HepG2 (cell line): Measurements from ENCODE around the gene ZC3H4. TPM values are rescaled to one million over a fixed set of nuclear protein-coding genes. Genes with fewer than 3 reads are reported as not detected.
"Not testable (repeated sequence)": the region's sequence is repeated elsewhere in the genome, so short reads cannot be mapped to it uniquely, and the experiment has no call there.

Source experiments
- ATAC-seq: fragments of 200-7000 bp; cut with Tn5 transposase; 3 replicates; pipeline ENCODE4 v1.9.1; 2020; ENCODE audit warnings: mild to moderate bottlenecking, moderate library complexity
- BruUV-seq: library from RNA; stranded (reverse); fragments of 400-500 nt; replicated peaks from 2 replicates; lab custom pipeline; 2021; lab: Mats Ljungman, UMichigan
- CTCF ChIA-PET: fragments of 300-600 bp; formaldehyde crosslinking; extraction: SDS; loops from one replicate; lab custom pipeline; 2021; ENCODE audit warnings: low total read pairs, inconsistent platforms, low intra/inter-chr PET ratio; lab: Yijun Ruan, JAX
- POLR2A ChIA-PET: fragments of 350-600 bp; sonication (Branson Sonifier 250); formaldehyde crosslinking; loops from one replicate; lab custom pipeline; 2020; ENCODE audit warnings: antibody characterized with exemption, inconsistent platforms; lab: Yijun Ruan, JAX
- DNase-seq: peaks from one replicate; pipeline ENCODE4 v3.0.0-alpha.2; 2015; ENCODE audit warnings: low spot score
- FAIRE-seq: peaks from 3 replicates; lab custom pipeline; 2011; peaks lifted over from hg19 to GRCh38; lab: Jason Lieb, UNC
- H2AFZ ChIP-seq: one replicate; pipeline ENCODE4 v1.6.1; 2011; ENCODE audit warnings: low read length, inconsistent platforms
- H3K27ac ChIP-seq: fragments of 300-600 bp; 3 replicates; pipeline ENCODE4 v1.8.0; 2011; ENCODE audit warnings: mixed run types, mild to moderate bottlenecking, mixed read lengths, low read length, inconsistent platforms; ENCODE audit not compliant: insufficient read depth; ENCODE audit errors: extremely low read length
- H3K27me3 ChIP-seq, 2 experiments: fragments of 200-600 bp in 1 of 2; 2 replicates in 1 of 2; 3 replicates in 1 of 2; pipeline versions ENCODE4 v1.6.0 to v1.8.0; 2011; ENCODE audit warnings: low read length in 2 of 2, mild to moderate bottlenecking in 2 of 2, moderate library complexity in 2 of 2, inconsistent platforms in 1 of 2; ENCODE audit not compliant: insufficient read depth in 2 of 2, control insufficient read depth in 1 of 2
- H3K36me3 ChIP-seq, 2 experiments: fragments of 200-600 bp in 1 of 2; replicated peaks in 1 of 2; 2 replicates in 1 of 2; 3 replicates in 1 of 2; pipeline versions ENCODE4 v1.5.1 to v1.8.0; 2011; ENCODE audit warnings: low read length in 2 of 2, inconsistent platforms in 1 of 2; ENCODE audit not compliant: insufficient read depth in 2 of 2, control insufficient read depth in 1 of 2
- H3K4me1 ChIP-seq: 2 replicates; pipeline ENCODE4 v1.5.1; 2012; ENCODE audit warnings: low read length, inconsistent platforms; ENCODE audit not compliant: insufficient read depth
- H3K4me2 ChIP-seq: 2 replicates; pipeline ENCODE4 v1.6.0; 2011; ENCODE audit warnings: low read depth, low read length, inconsistent platforms
- H3K4me3 ChIP-seq, 3 experiments: fragments of 200-600 bp in 1 of 3; sonication (generic), shearing (Covaris generic) in 1 of 3; replicated peaks in 1 of 3; 2 replicates each; pipeline ENCODE4 v1.5.1; 2011 to 2016; ENCODE audit warnings: low read length in 3 of 3, inconsistent platforms in 2 of 3, low read depth in 2 of 3, mild to moderate bottlenecking in 2 of 3, control low read depth in 1 of 3, mixed read lengths in 1 of 3; ENCODE audit not compliant: insufficient read depth in 1 of 3
- H3K79me2 ChIP-seq: one replicate; pipeline ENCODE4 v1.6.1; 2011; ENCODE audit warnings: low read length, inconsistent platforms; ENCODE audit not compliant: insufficient read depth
- H3K9ac ChIP-seq: 2 replicates; pipeline ENCODE4 v1.6.0; 2011; ENCODE audit warnings: mild to moderate bottlenecking, low read depth, low read length, inconsistent platforms; ENCODE audit not compliant: insufficient read depth
- H3K9me3 ChIP-seq: 2 replicates; pipeline ENCODE4 v1.5.1; 2012; ENCODE audit warnings: mild to moderate bottlenecking, low read length
- H4K20me1 ChIP-seq: 2 replicates; pipeline ENCODE4 v1.6.0; 2011; ENCODE audit warnings: inconsistent platforms, mild to moderate bottlenecking, low read length, moderate library complexity; ENCODE audit not compliant: insufficient read depth
- FOXC1 ChIP-seq: sonication (generic); formaldehyde crosslinking; IDR thresholded peaks from 2 replicates; pipeline ENCODE4 v1.8.0; 2022; ENCODE audit warnings: mild to moderate bottlenecking, missing genetic modification reagents, borderline replicate concordance
- HOXA9 ChIP-seq: sonication (generic); formaldehyde crosslinking; IDR thresholded peaks from 2 replicates; pipeline ENCODE4 v1.8.1; 2022; ENCODE audit warnings: missing genetic modification reagents, mild to moderate bottlenecking, moderate library complexity, borderline replicate concordance
- POLR2A ChIP-seq, 2 experiments: IDR thresholded peaks; 2 replicates each; pipeline ENCODE4 v1.6.1; 2011; ENCODE audit warnings: low read depth in 2 of 2, low read length in 2 of 2, mild to moderate bottlenecking in 1 of 2, moderate library complexity in 1 of 2; ENCODE audit not compliant: insufficient read depth in 1 of 2
- TCF7L2 ChIP-seq: IDR thresholded peaks from 2 replicates; pipeline ENCODE4 v1.6.1; 2011; ENCODE audit warnings: mild to moderate bottlenecking, low read depth, low read length, moderate library complexity
- ZNF713 ChIP-seq: sonication (generic); formaldehyde crosslinking; IDR thresholded peaks from 2 replicates; pipeline ENCODE4 v1.4.0; 2020; ENCODE audit warnings: mild to moderate bottlenecking, missing genetic modification reagents
- WGBS: methylation state at CpG from one replicate; pipeline ENCODE4 v1.1.6; 2017; ENCODE audit warnings: low lambda C conversion rate; 5-methylcytosine and 5-hydroxymethylcytosine counted together
- in situ Hi-C: cut with HindIII; loops from 2 replicates; pipeline ENCODE4 v1.10.0; 2017; ENCODE audit warnings: low pct_unique_long_range_greater_than_20kb; ENCODE audit not compliant: extremely low pct_ligation_motif_present
- intact Hi-C: fragments of 100-400 bp; cut with micrococcal nuclease; formaldehyde crosslinking; loops from one replicate; pipeline ENCODE4 v1.10.0; 2022; ENCODE audit not compliant: unreplicated experiment
- polyA plus RNA-seq, 8 experiments: library from polyadenylated mRNA; depleted of rRNA in 3 of 8; stranded (reverse) in 7 of 8; unstranded in 1 of 8; fragments of >200 nt; fragmentation: Illumina TruSeq in 4 of 8; extraction: Trizol in 4 of 8; gene quantifications; 2 replicates each; pipeline versions ENCODE4 v1.2.1 to v1.2.3, GENCODE V29; 2011 to 2016; ENCODE audit warnings: low read depth in 4 of 8, missing spikeins in 1 of 8, mixed read lengths in 1 of 8; ENCODE audit not compliant: insufficient read depth in 1 of 8
- total RNA-seq, 5 experiments: library from RNA; depleted of rRNA; stranded (reverse); fragments of >200 nt; fragmentation: Illumina TruSeq; extraction: Trizol; gene quantifications; 2 replicates each; pipeline ENCODE4 v1.2.3, GENCODE V29; 2016; ENCODE audit warnings: low read depth in 1 of 5
- TF ChIP-seq, protein P1 (sequence below): sonication (generic); formaldehyde crosslinking; IDR thresholded peaks from 2 replicates; pipeline ENCODE4 v1.5.0; 2020; ENCODE audit warnings: missing genetic modification reagents
- TF ChIP-seq, protein P2 (sequence below): sonication (generic); formaldehyde crosslinking; IDR thresholded peaks from 2 replicates; pipeline ENCODE4 v1.4.0; 2020; ENCODE audit warnings: missing genetic modification reagents

Gene ZC3H4
- total and polyA plus RNA-seq, 2 of the 13 experiments (the other 11 are each of a cell fraction or from before 2014, with no cell fraction given): 1.8 to 10.7 TPM

DNA sequence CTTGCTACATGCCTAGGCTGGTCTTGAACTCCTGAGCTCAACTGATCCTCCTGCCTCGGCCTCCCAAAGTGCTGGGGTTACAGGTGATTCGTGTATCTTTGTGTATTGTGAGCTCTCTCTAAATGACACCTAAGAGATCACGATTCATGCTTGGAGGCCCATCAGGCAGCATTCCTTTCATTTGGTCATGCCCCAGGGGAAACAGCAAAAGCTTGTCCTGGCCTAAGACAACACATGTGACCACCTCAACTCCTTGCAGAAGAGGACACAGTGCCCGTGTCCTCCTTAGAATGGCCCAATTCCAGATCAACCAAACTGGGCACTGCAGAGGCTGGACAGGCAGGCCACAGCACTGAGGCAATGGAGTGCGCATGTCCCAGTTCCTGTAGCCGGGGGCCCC is 32.5 kb downstream of the ZC3H4 start (continued):
- TF ChIP-seq POLR2A (IDR thresholded peaks at IDR 0.05; ENCODE audit: insufficient read depth in 1 of 2, low read depth in 2 of 2, low read length in 2 of 2) (no peak), ZNF713 (CRISPR knock-in tag) (no peak), HOXA9 (no peak), TCF7L2 (no peak)
- TF ChIP-seq, protein P1, sequence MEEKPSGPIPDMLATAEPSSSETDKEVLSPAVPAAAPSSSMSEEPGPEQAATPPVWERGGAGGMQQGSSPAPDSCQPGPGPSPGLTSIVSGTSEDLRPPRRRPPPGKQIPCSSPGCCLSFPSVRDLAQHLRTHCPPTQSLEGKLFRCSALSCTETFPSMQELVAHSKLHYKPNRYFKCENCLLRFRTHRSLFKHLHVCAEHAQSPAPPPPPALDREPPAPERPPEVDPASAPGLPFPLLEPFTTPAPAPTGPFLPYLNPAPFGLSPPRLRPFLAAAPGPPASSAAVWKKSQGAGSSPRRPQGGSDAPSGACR (CRISPR knock-in tag): no peak

DNA sequence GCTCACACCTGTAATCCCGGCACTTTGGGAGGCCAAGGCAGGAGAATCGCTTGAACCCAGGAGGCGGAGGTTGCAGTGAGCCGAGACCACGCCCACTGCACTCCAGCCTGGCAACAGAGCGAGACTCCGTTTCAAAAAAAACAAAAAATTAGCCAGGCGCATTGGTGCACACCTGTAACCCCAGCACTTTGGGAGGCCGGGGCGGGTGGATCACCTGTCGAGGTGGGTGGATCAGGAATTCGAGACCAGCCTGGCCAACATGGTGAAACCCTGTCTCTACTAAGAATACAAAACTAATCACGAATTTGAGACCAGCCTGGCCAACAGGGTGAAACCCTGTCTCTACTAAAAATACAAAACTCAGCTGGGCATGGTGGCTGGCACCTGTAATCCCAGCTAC is 35.2 kb downstream of the ZC3H4 start:
- H3K4me2 ChIP-seq, H3K27me3 ChIP-seq, H3K27ac ChIP-seq, H3K4me1 ChIP-seq, intact Hi-C loops, ATAC-seq, BruUV-seq, H3K9ac ChIP-seq, H3K9me3 ChIP-seq, DNase-seq, H4K20me1 ChIP-seq, H3K79me2 ChIP-seq, FAIRE-seq, H3K4me3 ChIP-seq, H2AFZ ChIP-seq: not testable (repeated sequence)
- H3K36me3 ChIP-seq: peaks cover 8 to 69% of the 10 kb centered on the region in 2 experiments
- in situ Hi-C loops: loop anchor here (5.0 kb wide), 1 partner anchor 49 kb away; no protein-coding TSS in a partner anchor
- POLR2A ChIA-PET: interaction anchor here (3.5 kb wide), 1 partner anchor 35 kb away, joined by 48 read pairs; the partner anchor contains the start of gene ZC3H4
- CTCF ChIA-PET: interaction anchor here (3.1 kb wide), 1 partner anchor 47 kb away, joined by 54 read pairs; no protein-coding TSS in a partner anchor
- 98% methylated on average over 13 of the region's 13 CpGs for WGBS

DNA sequence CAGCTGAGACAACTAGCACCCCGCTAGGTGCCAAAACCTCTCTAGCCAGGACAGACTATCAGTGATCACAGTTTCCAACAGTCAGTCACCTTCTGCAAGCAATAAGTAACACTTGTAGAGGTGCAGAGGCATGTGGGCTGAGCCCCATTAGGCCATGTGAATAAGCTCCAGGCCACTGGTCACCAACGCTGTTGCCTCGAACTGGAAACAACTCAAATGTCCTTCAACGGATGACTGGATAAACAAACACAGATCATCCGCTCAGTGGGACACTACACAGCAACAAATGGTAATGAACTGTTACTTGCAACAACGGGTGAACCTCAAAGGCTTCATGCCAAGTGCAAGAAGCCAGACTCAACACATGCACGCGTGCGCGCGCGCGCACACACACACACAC is 37.6 kb downstream of the ZC3H4 start:
- DNase-seq (no peak), FAIRE-seq (no peak), ATAC-seq (no peak)
- no peaks in the 10 kb centered on the region; a peak in 1 of 5 replicates for H3K27me3 ChIP-seq
- WGBS: 84% methylated on average over 12 of the region's 13 CpGs
- H4K20me1 ChIP-seq: no peaks in the 10 kb centered on the region
- H2AFZ ChIP-seq: no peak overlapping the region
- intact Hi-C loops (no loop called here), in situ Hi-C loops (loop anchor here (5.0 kb wide), 1 partner anchor 51 kb away; no protein-coding TSS in a partner anchor)
- BruUV-seq: no TSS peak
- CTCF ChIA-PET: no interaction called here
- H3K36me3 ChIP-seq: peaks cover 17 to 65% of the 10 kb centered on the region in 2 experiments
- no peaks in the 10 kb centered on the region for H3K9me3 ChIP-seq
- H3K27ac ChIP-seq: no peak overlapping the region
- H3K9ac ChIP-seq: no peak overlapping the region
- H3K4me2 ChIP-seq: no peak overlapping the region
- POLR2A ChIA-PET: interaction anchor here (0.8 to 1.5 kb wide), 2 partner anchors 20 to 37 kb away, joined by 3 read pairs; partner anchors contain the start of gene ZC3H4
- no peak for TF ChIP-seq FOXC1 (CRISPR knock-in tag)
- TF ChIP-seq, protein P2, sequence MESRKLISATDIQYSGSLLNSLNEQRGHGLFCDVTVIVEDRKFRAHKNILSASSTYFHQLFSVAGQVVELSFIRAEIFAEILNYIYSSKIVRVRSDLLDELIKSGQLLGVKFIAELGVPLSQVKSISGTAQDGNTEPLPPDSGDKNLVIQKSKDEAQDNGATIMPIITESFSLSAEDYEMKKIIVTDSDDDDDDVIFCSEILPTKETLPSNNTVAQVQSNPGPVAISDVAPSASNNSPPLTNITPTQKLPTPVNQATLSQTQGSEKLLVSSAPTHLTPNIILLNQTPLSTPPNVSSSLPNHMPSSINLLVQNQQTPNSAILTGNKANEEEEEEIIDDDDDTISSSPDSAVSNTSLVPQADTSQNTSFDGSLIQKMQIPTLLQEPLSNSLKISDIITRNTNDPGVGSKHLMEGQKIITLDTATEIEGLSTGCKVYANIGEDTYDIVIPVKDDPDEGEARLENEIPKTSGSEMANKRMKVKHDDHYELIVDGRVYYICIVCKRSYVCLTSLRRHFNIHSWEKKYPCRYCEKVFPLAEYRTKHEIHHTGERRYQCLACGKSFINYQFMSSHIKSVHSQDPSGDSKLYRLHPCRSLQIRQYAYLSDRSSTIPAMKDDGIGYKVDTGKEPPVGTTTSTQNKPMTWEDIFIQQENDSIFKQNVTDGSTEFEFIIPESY (CRISPR knock-in tag): peak; percentile 7; the same call in 1 of the 2 replicates
- H3K79me2 ChIP-seq: peaks cover 5% of the 10 kb centered on the region
- peaks cover 7% of the 10 kb centered on the region for H3K4me1 ChIP-seq
- no peak overlapping the region for H3K4me3 ChIP-seq
